Adrenal gland (tissue), 19 donors: ENCODE measurements around the gene CHP2. TPM values are rescaled to one million over a fixed set of nuclear protein-coding genes. Genes with fewer than 3 reads are reported as not detected.
A peak's percentile ranks its signal among the peaks of the same experiment; 100 is the strongest.

Experiments used
- DNase-seq, 7 donors: peaks; one replicate each; pipeline ENCODE4 v3.0.0-alpha.2; 2019 to 2020
- H3K27ac ChIP-seq, 5 donors: fragments of 200-600 bp; sonication (generic) in 4 of 5; 1 replicate in 3 of 5; 2 replicates in 2 of 5; pipeline versions ENCODE4 v1.5.1 to v1.8.0; 2016 to 2020; ENCODE audit warnings: mild to moderate bottlenecking in 1 of 5
- H3K27me3 ChIP-seq: fragments of 200-600 bp; 2 replicates; pipeline ENCODE4 v1.8.0; 2021
- H3K36me3 ChIP-seq, 2 donors: fragments of 200-600 bp; replicated peaks in 1 of 2; 1 replicate in 1 of 2; 2 replicates in 1 of 2; pipeline versions ENCODE4 v1.5.1 to v1.8.0; 2018 to 2022
- H3K4me1 ChIP-seq, 2 donors: fragments of 200-600 bp; replicated peaks in 1 of 2; 1 replicate in 1 of 2; 2 replicates in 1 of 2; pipeline versions ENCODE4 v1.5.1 to v1.8.0; 2018 to 2021
- H3K4me3 ChIP-seq, 4 donors: fragments of 200-600 bp; sonication (generic) in 3 of 4; one replicate each; pipeline ENCODE4 v1.5.1; 2016 to 2018
- H3K9me3 ChIP-seq, 3 donors: fragments of 200-600 bp; sonication (generic) in 1 of 3; replicated peaks in 1 of 3; 1 replicate in 2 of 3; 2 replicates in 1 of 3; pipeline versions ENCODE4 v1.5.1 to v1.8.0; 2016 to 2021
- POLR2A ChIP-seq, 2 donors: fragments of 450-650 bp; IDR thresholded peaks; one replicate each; pipeline ENCODE4 v1.6.1; 2017; ENCODE audit warnings: antibody characterized with exemption in 2 of 2, mild to moderate bottlenecking in 2 of 2, moderate library complexity in 1 of 2
- WGBS, 4 donors: extraction: QIAGEN DNeasy Blood & Tissue Kit in 2 of 4; methylation state at CpG; one replicate each; pipeline versions ENCODE4 v1.1.5 to v1.1.7; 2013 to 2017; 5-methylcytosine and 5-hydroxymethylcytosine counted together
- intact Hi-C, 2 donors: fragments of 100-400 bp; cut with DNase I; formaldehyde crosslinking; loops; one replicate each; pipeline versions ENCODE4 v1.14.1 to v1.15.0; 2022 to 2023
- long read RNA-seq, 10 donors: library from polyadenylated mRNA in 3 of 10; unstranded in 2 of 10; stranded (forward) in 1 of 10; transcript quantifications; one replicate each; pipeline ENCODE4 v2.0.0 and lab custom pipeline, GENCODE V29; 2021 to 2026
- polyA plus RNA-seq, 3 donors: library from polyadenylated mRNA; stranded (reverse); fragments of 200-250 nt in 2 of 3; fragments of 350-450 nt in 1 of 3; fragmentation: Illumina TruSeq in 1 of 3; extraction: RNeasy Lipid Tissue Mini Kit (QIAGEN cat#74804) in 1 of 3; gene quantifications; one replicate each; pipeline ENCODE4 v1.2.3, GENCODE V29; 2013 to 2014
- total RNA-seq, 9 donors: library from RNA; depleted of rRNA in 4 of 9; stranded (reverse); fragments of >200 nt in 4 of 9; fragments of 120-200 nt in 1 of 9; fragmentation: NEBNext Ultra II Directional in 1 of 9; extraction: Animal tissue kit (Norgen Biotek cat#: 25700) in 1 of 9; gene quantifications; one replicate each; pipeline versions ENCODE4 v1.1.0 to v1.2.4, GENCODE V29; 2013 to 2023
- TF ChIP-seq, protein P1 (sequence below), 6 experiments: fragments of 450-650 bp in 4 of 6; fragments of 200-600 bp in 2 of 6; sonication (generic) in 1 of 6; IDR thresholded peaks; 1 replicate in 5 of 6; 2 replicates in 1 of 6; pipeline versions ENCODE4 v1.5.1 to v1.8.0; 2016 to 2021; ENCODE audit warnings: antibody characterized with exemption in 6 of 6, mild to moderate bottlenecking in 2 of 6, moderate library complexity in 1 of 6
- donor health status: healthy with polysubstance abuse.
- donor health status: Bipolar disorder and iron deficiency.
- donor health status: DM: yes; HTN: yes; CAD: no.
- donor health status: DM: no; HTN: no; CAD: no.
- donor health status: DM: no; HTN: no; CAD: no.
- donor health status: DM: yes; HTN: yes; CAD: no.

The CHP2 gene
- 1 to 10 TPM in 1 of 9 donors, under 1 TPM in 1, not detected in 7; 0.07 to 1.4 TPM for total RNA-seq
- polyA plus RNA-seq = under 1 TPM in 2 of 3 donors, not detected in 1; 0.07 to 0.16 TPM
- long read RNA-seq, donor 1 = 0 reads
- long read RNA-seq, donor 2, partial matches to known transcripts = 0 of 1 reads
- long read RNA-seq, donor 2, other reads (novel, unspliced or antisense) = 0 of 1 reads
- long read RNA-seq, donor 3, partial matches to known transcripts = 0 of 1 reads
- long read RNA-seq, donor 3, other reads (novel, unspliced or antisense) = 0 of 1 reads
- long read RNA-seq, donor 4 = 0 reads
- long read RNA-seq, donor 5 = 0 reads
- long read RNA-seq, donor 6 = 0 reads
- long read RNA-seq, donor 7 = 0 reads
- long read RNA-seq, donor 8, partial matches to known transcripts = 0 of 2 reads
- long read RNA-seq, donor 8, other reads (novel, unspliced or antisense) = 0 of 2 reads
- long read RNA-seq, donor 9, partial matches to known transcripts = 0 of 3 reads
- long read RNA-seq, donor 9, other reads (novel, unspliced or antisense) = 0 of 3 reads
- long read RNA-seq, donor 10 = 0 reads

DNA sequence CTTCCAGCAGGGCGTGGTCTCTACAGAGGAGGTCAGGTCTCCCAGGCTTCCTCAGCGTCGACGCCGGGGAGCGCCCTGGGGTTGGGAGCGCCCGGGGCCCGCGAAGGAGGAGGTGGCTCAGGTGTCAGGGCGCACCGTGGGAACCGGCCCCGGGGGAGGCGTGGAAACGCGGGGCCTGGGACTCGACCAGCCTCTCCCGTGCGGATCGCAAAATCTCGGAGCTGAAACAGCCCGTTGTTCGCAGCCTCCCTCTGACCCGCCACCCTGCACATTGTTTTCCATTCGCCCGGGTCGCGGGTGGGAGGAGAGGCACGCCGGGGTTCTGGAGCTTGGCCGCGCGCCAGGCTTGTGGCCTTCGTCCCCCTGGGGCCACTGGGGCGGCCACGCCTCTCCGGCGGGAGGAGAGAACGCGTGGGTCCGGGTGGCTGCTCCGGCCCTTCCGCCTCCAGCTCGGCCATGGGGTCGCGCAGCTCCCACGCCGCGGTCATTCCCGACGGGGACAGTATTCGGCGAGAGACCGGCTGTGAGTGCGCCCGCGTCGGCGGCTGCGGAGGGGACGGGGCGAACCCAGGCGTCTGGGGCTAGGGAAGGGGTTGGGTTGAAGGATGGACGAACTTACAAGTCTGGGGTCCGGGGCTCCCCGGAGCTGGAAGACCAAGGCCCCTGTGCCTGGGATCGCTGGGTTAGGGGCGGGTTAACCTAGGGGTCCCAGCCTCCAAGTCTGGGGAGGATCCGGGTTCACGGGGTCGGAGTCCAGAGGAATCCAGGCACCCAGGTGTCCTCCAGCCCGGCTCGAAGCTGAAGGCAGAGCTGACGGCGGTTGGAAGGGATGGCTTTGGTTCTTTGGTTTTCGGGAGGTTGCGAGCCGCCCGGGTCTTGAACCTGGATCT lies at the start of gene CHP2:
Gene CHP2, plus strand, starts transcription at position 433 of the 890 bp plus-strand sequence. Its CDS starts 24 bp downstream, at position 457.
- H3K27ac ChIP-seq = no peak within 1 kb of the TSS

DNA sequence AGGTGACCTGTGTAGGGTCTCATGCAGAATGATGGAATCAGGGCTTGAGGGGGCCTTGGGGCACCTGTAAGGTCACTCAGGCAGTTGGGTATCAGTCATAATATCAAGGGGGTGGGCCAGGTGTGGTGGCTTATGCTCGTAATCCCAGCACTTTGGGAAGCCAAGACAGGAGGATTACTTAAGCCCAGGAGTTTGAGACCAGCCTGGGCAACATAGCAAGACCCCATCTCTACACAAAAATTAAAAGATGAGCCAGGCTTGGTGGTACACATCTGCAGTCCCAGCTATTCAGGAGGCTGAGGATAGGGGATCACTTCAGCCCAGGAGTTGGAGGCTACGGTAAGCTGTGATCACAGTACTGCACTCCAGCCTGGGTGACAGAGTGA lies 49.3 kb upstream of the CHP2 start:
- H3K4me3 ChIP-seq = no peak overlapping the region
- TF ChIP-seq, protein P1, sequence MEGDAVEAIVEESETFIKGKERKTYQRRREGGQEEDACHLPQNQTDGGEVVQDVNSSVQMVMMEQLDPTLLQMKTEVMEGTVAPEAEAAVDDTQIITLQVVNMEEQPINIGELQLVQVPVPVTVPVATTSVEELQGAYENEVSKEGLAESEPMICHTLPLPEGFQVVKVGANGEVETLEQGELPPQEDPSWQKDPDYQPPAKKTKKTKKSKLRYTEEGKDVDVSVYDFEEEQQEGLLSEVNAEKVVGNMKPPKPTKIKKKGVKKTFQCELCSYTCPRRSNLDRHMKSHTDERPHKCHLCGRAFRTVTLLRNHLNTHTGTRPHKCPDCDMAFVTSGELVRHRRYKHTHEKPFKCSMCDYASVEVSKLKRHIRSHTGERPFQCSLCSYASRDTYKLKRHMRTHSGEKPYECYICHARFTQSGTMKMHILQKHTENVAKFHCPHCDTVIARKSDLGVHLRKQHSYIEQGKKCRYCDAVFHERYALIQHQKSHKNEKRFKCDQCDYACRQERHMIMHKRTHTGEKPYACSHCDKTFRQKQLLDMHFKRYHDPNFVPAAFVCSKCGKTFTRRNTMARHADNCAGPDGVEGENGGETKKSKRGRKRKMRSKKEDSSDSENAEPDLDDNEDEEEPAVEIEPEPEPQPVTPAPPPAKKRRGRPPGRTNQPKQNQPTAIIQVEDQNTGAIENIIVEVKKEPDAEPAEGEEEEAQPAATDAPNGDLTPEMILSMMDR (IDR thresholded peaks at IDR 0.05) = no peak
- no peak for TF ChIP-seq POLR2A (IDR thresholded peaks at IDR 0.05)
- no peak for DNase-seq

More for the DNA sequence above, at the start of gene CHP2:
- peaks cover 8% of the 10 kb centered on the region in 2 donors for H3K4me1 ChIP-seq
- peaks cover 26% of the 10 kb centered on the region for H3K27me3 ChIP-seq
- intact Hi-C loops = no loop called here
- H3K36me3 ChIP-seq = no peaks in the 10 kb centered on the region
- H3K4me3 ChIP-seq = peak within 1 kb of the TSS in 1 of 4 donors; percentile 48
- no peaks in the 10 kb centered on the region for H3K9me3 ChIP-seq
- DNase-seq = peak in 3 of 7 donors; percentile 4 to 15 (median 14)
- TF ChIP-seq, protein P1 (IDR thresholded peaks at IDR 0.05) = no peak
- TF ChIP-seq POLR2A (IDR thresholded peaks at IDR 0.05) = no peak
- WGBS, 4 donors = 3 to 8% (median 3%) methylated on average over 23 to 80 of the region's 80 CpGs

GRCh38 chr16:23706439-23706838 lies 48.4 kb upstream of the CHP2 start:
- H3K36me3 ChIP-seq = no peaks in the 10 kb centered on the region
- peaks cover 2% of the 10 kb centered on the region for H3K27me3 ChIP-seq
- no peak for TF ChIP-seq POLR2A (IDR thresholded peaks at IDR 0.05)
- TF ChIP-seq, protein P1 (IDR thresholded peaks at IDR 0.05) = no peak
- H3K9me3 ChIP-seq = no peaks in the 10 kb centered on the region
- 60 to 86% (median 82%) methylated on average over 1 to 4 of the region's 4 CpGs for WGBS, 4 donors
- H3K4me1 ChIP-seq = no peaks in the 10 kb centered on the region
- no peak overlapping the region for H3K4me3 ChIP-seq
- intact Hi-C loops = no loop called here
- no peak for DNase-seq
- no peak overlapping the region for H3K27ac ChIP-seq

More for the DNA sequence above, 49.3 kb upstream of the CHP2 start:
- H3K9me3 ChIP-seq = no peaks in the 10 kb centered on the region
- H3K4me1 ChIP-seq = no peaks in the 10 kb centered on the region
- H3K36me3 ChIP-seq = no peaks in the 10 kb centered on the region
- 80 to 95% (median 90%) methylated on average over 2 of the region's 2 CpGs for WGBS, 4 donors
- no peak overlapping the region for H3K27ac ChIP-seq
- no peaks in the 10 kb centered on the region for H3K27me3 ChIP-seq
- intact Hi-C loops = no loop called here

- peaks cover 23% of the 10 kb centered on the region for H3K27me3 ChIP-seq
- no peak overlapping the region for H3K27ac ChIP-seq
- TF ChIP-seq POLR2A (IDR thresholded peaks at IDR 0.05) = no peak
- TF ChIP-seq, protein P1 (IDR thresholded peaks at IDR 0.05) = no peak
- H3K9me3 ChIP-seq = no peaks in the 10 kb centered on the region
- intact Hi-C loops = no loop called here
- no peak for DNase-seq
- H3K4me1 ChIP-seq = no peaks in the 10 kb centered on the region
- H3K36me3 ChIP-seq = no peaks in the 10 kb centered on the region
- H3K4me3 ChIP-seq = no peak overlapping the region
Observed at GRCh38 chr16:23709536-23709935, 45.3 kb upstream of the CHP2 start.
